Fibroblast of villous mesenchyme (primary cell): Measurements from ENCODE around the gene FAM193B. TPM values are rescaled to one million over a fixed set of nuclear protein-coding genes. Genes with fewer than 3 reads are reported as not detected.
"Not testable (repeated sequence)": the region's sequence is repeated elsewhere in the genome, so short reads cannot be mapped to it uniquely, and the experiment has no call there.

Experiments
- DNase-seq: peaks from one replicate; pipeline ENCODE4 v3.0.0-alpha.2; 2010; ENCODE audit warnings: low read depth
- H3K4me3 ChIP-seq: 2 replicates; pipeline ENCODE4 v1.5.1; 2011; ENCODE audit warnings: low read depth, mild to moderate bottlenecking, low read length
- CTCF ChIP-seq: IDR thresholded peaks from 2 replicates; pipeline ENCODE4 v1.5.1; 2012; ENCODE audit warnings: low read depth, mild to moderate bottlenecking, low read length; ENCODE audit not compliant: insufficient read depth
- total RNA-seq: library from RNA; depleted of rRNA; stranded (reverse); fragments of >200 nt; gene quantifications from 2 replicates; pipeline ENCODE4 v1.2.3, GENCODE V29; 2012

The FAM193B gene
- total RNA-seq, 1 donor, result 26.3 TPM

GRCh38 chr5:177487144-177487543, 67.2 kb downstream of the FAM193B start:
- DNase-seq, result no peak
- no peak for TF ChIP-seq CTCF
- H3K4me3 ChIP-seq, result no peak overlapping the region

GRCh38 chr5:177486256-177486655, 68.1 kb downstream of the FAM193B start:
- no peak for DNase-seq
- H3K4me3 ChIP-seq, result no peak overlapping the region
- TF ChIP-seq CTCF, result no peak

- not testable (repeated sequence) for DNase-seq, H3K4me3 ChIP-seq
Measured at GRCh38 chr5:177485753-177486152, 68.6 kb downstream of the FAM193B start.

GRCh38 chr5:177484902-177485549, 69.3 kb downstream of the FAM193B start:
- no peak for TF ChIP-seq CTCF
- no peak for DNase-seq
- H3K4me3 ChIP-seq, result no peak overlapping the region

- H3K4me3 ChIP-seq, result no peak overlapping the region
- no peak for DNase-seq
- TF ChIP-seq CTCF, result no peak
Measured at GRCh38 chr5:177483994-177484901, 70.1 kb downstream of the FAM193B start.

GRCh38 chr5:177483042-177483441, 71.3 kb downstream of the FAM193B start:
- no peak for DNase-seq
- no peak overlapping the region for H3K4me3 ChIP-seq
- no peak for TF ChIP-seq CTCF

- no peak for TF ChIP-seq CTCF
- no peak overlapping the region for H3K4me3 ChIP-seq
- DNase-seq, result no peak
Measured at GRCh38 chr5:177482359-177482795, 72.0 kb downstream of the FAM193B start.
